Astrocyte of the hippocampus (primary cell): Measurements from ENCODE around the gene SLC41A3.

Source experiments
- DNase-seq: peaks from one replicate; pipeline ENCODE4 v3.0.0; 2011; ENCODE audit warnings: low read depth, low spot score

SLC41A3 gene

GRCh38 chr3:126119976-126120375, 36.1 kb upstream of the SLC41A3 start:
- no peak for DNase-seq

GRCh38 chr3:126119008-126119675, 35.2 kb upstream of the SLC41A3 start:
- DNase-seq: no peak

GRCh38 chr3:126118591-126118990, 34.7 kb upstream of the SLC41A3 start:
- DNase-seq: no peak

- DNase-seq: no peak
Measured at GRCh38 chr3:126117786-126118185, 33.9 kb upstream of the SLC41A3 start.

GRCh38 chr3:126117212-126117611, 33.3 kb upstream of the SLC41A3 start:
- no peak for DNase-seq

GRCh38 chr3:126116526-126116925, 32.6 kb upstream of the SLC41A3 start:
- DNase-seq: no peak

GRCh38 chr3:126114443-126115386, 30.8 kb upstream of the SLC41A3 start:
- DNase-seq: no peak

- DNase-seq: no peak
Measured at GRCh38 chr3:126113733-126114442, 30.0 kb upstream of the SLC41A3 start.

- DNase-seq: no peak
Measured at GRCh38 chr3:126113238-126113555, 29.3 kb upstream of the SLC41A3 start.

GRCh38 chr3:126112531-126113237, 28.8 kb upstream of the SLC41A3 start:
- DNase-seq: no peak

GRCh38 chr3:126111566-126112475, 27.9 kb upstream of the SLC41A3 start:
- no peak for DNase-seq

GRCh38 chr3:126111126-126111551, 27.2 kb upstream of the SLC41A3 start:
- DNase-seq: no peak

GRCh38 chr3:126110431-126111125, 26.7 kb upstream of the SLC41A3 start:
- no peak for DNase-seq

- DNase-seq: no peak
Measured at GRCh38 chr3:126109880-126110235, 25.9 kb upstream of the SLC41A3 start.

GRCh38 chr3:126109146-126109879, 25.4 kb upstream of the SLC41A3 start:
- no peak for DNase-seq

- DNase-seq: no peak
Measured at GRCh38 chr3:126108676-126109050, 24.7 kb upstream of the SLC41A3 start.

GRCh38 chr3:126107957-126108675, 24.2 kb upstream of the SLC41A3 start:
- DNase-seq: no peak

- no peak for DNase-seq
Measured at GRCh38 chr3:126107203-126107939, 23.4 kb upstream of the SLC41A3 start.
